ENCODE results near the gene GID8.

GRCh38 chr20:62926229-62927127, 11.5 kb upstream of the GID8 start, which contains the start of gene DIDO1:
- TF ChIP-seq CTCF (IDR thresholded peaks at IDR 0.05) (peak in 5 of 7 experiments; percentile 22 to 86 (median 84)), POLR2A (IDR thresholded peaks at IDR 0.05) (peak in 1 of 4 donors; percentile 28), POLR2AphosphoS5 (IDR thresholded peaks at IDR 0.05) (peak; percentile 57 to 87 (median 82))
